Skeletal muscle tissue (tissue), 2 donors: ENCODE results near the gene IYD. TPM values are rescaled to one million over a fixed set of nuclear protein-coding genes. Genes with fewer than 3 reads are reported as not detected.

Experiments used
- small RNA-seq: library from RNA; depleted of rRNA; stranded (forward); fragments of <200 nt; gene quantifications from one replicate; pipeline ENCODE3, GENCODE V24; 2014
- total RNA-seq: library from RNA; depleted of rRNA; stranded (reverse); fragments of >200 nt; gene quantifications from one replicate; pipeline ENCODE4 v1.2.3, GENCODE V29; 2014

The IYD gene
- total RNA-seq, 1 donor from 2014 or later, result not detected

Small RNA genes lying within 50 kb of the gene (small RNA-seq; reads per million reads assigned to genes)
- 0.23 reads per million, percentile 10 among the genes with 10 or more reads in this experiment for gene RNU4-7P

Other genes starting within 250 kb of the IYD start
- 14.1 TPM for gene PPP1R14C, start 226.0 kb upstream of the IYD start, total RNA-seq
- 13.6 TPM for gene PLEKHG1, start 230.9 kb downstream of the IYD start, total RNA-seq